Muscle of leg (tissue), 11 donors: ENCODE results near the gene ST8SIA6. TPM values are rescaled to one million over a fixed set of nuclear protein-coding genes. Genes with fewer than 3 reads are reported as not detected.

ENCODE experiments used
- DNase-seq: peaks from one replicate; pipeline ENCODE4 v3.0.0; 2013
- H3K27ac ChIP-seq: one replicate; pipeline ENCODE4 v1.5.1; 2013; ENCODE audit warnings: mild to moderate bottlenecking, low read length, control low read depth
- H3K27me3 ChIP-seq: one replicate; pipeline ENCODE4 v1.6.1; 2013; ENCODE audit warnings: low read length; ENCODE audit not compliant: control insufficient read depth, insufficient read depth
- H3K36me3 ChIP-seq: one replicate; pipeline ENCODE4 v1.6.1; 2013; ENCODE audit warnings: low read length; ENCODE audit not compliant: control insufficient read depth, insufficient read depth
- H3K4me1 ChIP-seq: one replicate; pipeline ENCODE4 v1.6.1; 2013; ENCODE audit warnings: low read length; ENCODE audit not compliant: control insufficient read depth, insufficient read depth
- H3K4me3 ChIP-seq: one replicate; pipeline ENCODE4 v1.5.1; 2013; ENCODE audit warnings: low read length, control low read depth
- H3K9me3 ChIP-seq: replicated peaks from 2 replicates; pipeline ENCODE4 v1.6.1; 2013; ENCODE audit warnings: low read depth, low read length; ENCODE audit not compliant: control insufficient read depth
- WGBS: methylation state at CpG from one replicate; pipeline ENCODE4 v1.1.5; 2013; ENCODE audit warnings: missing lambda C conversion rate; ENCODE audit not compliant: insufficient coverage; 5-methylcytosine and 5-hydroxymethylcytosine counted together
- polyA plus RNA-seq, 8 donors: library from polyadenylated mRNA; unstranded; fragments of 120-200 nt; gene quantifications; one replicate each; pipeline versions ENCODE4 v1.2.1 to v1.2.3, GENCODE V29; 2013; ENCODE audit warnings: inconsistent platforms in 1 of 8, low replicate concordance in 1 of 8; ENCODE audit not compliant: insufficient read length in 8 of 8, insufficient read depth in 1 of 8
- total RNA-seq: library from RNA; stranded (reverse); fragments of 120-200 nt; gene quantifications from one replicate; pipeline ENCODE4 v1.2.4, GENCODE V29; 2013

ST8SIA6 gene
- total and polyA plus RNA-seq, 9 donors: 1.0 to 2.2 (median 1.7) TPM

GRCh38 chr10:17394854-17395253, 59.5 kb downstream of the ST8SIA6 start:
- H3K9me3 ChIP-seq: no peaks in the 10 kb centered on the region
- DNase-seq: no peak
- H3K4me1 ChIP-seq: no peaks in the 10 kb centered on the region
- H3K36me3 ChIP-seq: no peaks in the 10 kb centered on the region
- WGBS: no CpG with 5 or more reads among the region's 6 CpGs
- no peak overlapping the region for H3K4me3 ChIP-seq
- H3K27me3 ChIP-seq: no peaks in the 10 kb centered on the region
- H3K27ac ChIP-seq: no peak overlapping the region

GRCh38 chr10:17387861-17388503, 66.4 kb downstream of the ST8SIA6 start:
- no peaks in the 10 kb centered on the region for H3K36me3 ChIP-seq
- no peak overlapping the region for H3K27ac ChIP-seq
- no peaks in the 10 kb centered on the region for H3K4me1 ChIP-seq
- WGBS: 33% methylated on average over 3 of the region's 6 CpGs
- H3K27me3 ChIP-seq: no peaks in the 10 kb centered on the region
- no peak overlapping the region for H3K4me3 ChIP-seq
- peak; percentile 41 for DNase-seq
- H3K9me3 ChIP-seq: no peaks in the 10 kb centered on the region

GRCh38 chr10:17386616-17387075, 67.7 kb downstream of the ST8SIA6 start:
- H3K27ac ChIP-seq: no peak overlapping the region
- no peaks in the 10 kb centered on the region for H3K9me3 ChIP-seq
- H3K36me3 ChIP-seq: no peaks in the 10 kb centered on the region
- no peak overlapping the region for H3K4me3 ChIP-seq
- peak; percentile 19 for DNase-seq
- WGBS: 85% methylated on average over 12 of the region's 15 CpGs
- H3K4me1 ChIP-seq: no peaks in the 10 kb centered on the region
- H3K27me3 ChIP-seq: no peaks in the 10 kb centered on the region

- Histone ChIP-seq H3K4me1 (no peaks in the 10 kb centered on the region), H3K4me3 (no peak overlapping the region), H3K9me3 (no peaks in the 10 kb centered on the region), H3K27me3 (no peaks in the 10 kb centered on the region), H3K27ac (no peak overlapping the region), H3K36me3 (no peaks in the 10 kb centered on the region)
- WGBS: 95% methylated on average over 16 of the region's 18 CpGs
- DNase-seq: no peak
These were observed 68.4 kb downstream of the ST8SIA6 start for GRCh38 chr10:17386021-17386420.

GRCh38 chr10:17385066-17385465, 69.3 kb downstream of the ST8SIA6 start:
- Histone ChIP-seq H3K36me3 (no peaks in the 10 kb centered on the region), H3K4me1 (no peaks in the 10 kb centered on the region), H3K27ac (no peak overlapping the region), H3K4me3 (no peak overlapping the region), H3K27me3 (no peaks in the 10 kb centered on the region), H3K9me3 (no peaks in the 10 kb centered on the region)
- 61% methylated on average over 4 of the region's 6 CpGs for WGBS
- DNase-seq: no peak

- 22% methylated on average over 4 of the region's 7 CpGs for WGBS
These were observed 70.4 kb downstream of the ST8SIA6 start for GRCh38 chr10:17383801-17384555.

GRCh38 chr10:17381502-17382142, 72.8 kb downstream of the ST8SIA6 start:
- Histone ChIP-seq H3K4me1 (no peaks in the 10 kb centered on the region), H3K4me3 (no peak overlapping the region), H3K36me3 (no peaks in the 10 kb centered on the region), H3K27me3 (no peaks in the 10 kb centered on the region), H3K27ac (no peak overlapping the region), H3K9me3 (no peaks in the 10 kb centered on the region)
- no CpG with 5 or more reads among the region's 4 CpGs for WGBS
- no peak for DNase-seq

More at GRCh38 chr10:17383801-17384555, 70.4 kb downstream of the ST8SIA6 start:
- peak; percentile 24 for DNase-seq
- Histone ChIP-seq H3K4me1 (no peaks in the 10 kb centered on the region), H3K27ac (no peak overlapping the region), H3K9me3 (no peaks in the 10 kb centered on the region), H3K36me3 (no peaks in the 10 kb centered on the region), H3K4me3 (no peak overlapping the region), H3K27me3 (no peaks in the 10 kb centered on the region)

GRCh38 chr10:17380888-17381287, 73.5 kb downstream of the ST8SIA6 start:
- H3K36me3 ChIP-seq: no peaks in the 10 kb centered on the region
- no peaks in the 10 kb centered on the region for H3K9me3 ChIP-seq
- WGBS: no CpG with 5 or more reads among the region's 5 CpGs
- no peak for DNase-seq
- H3K4me3 ChIP-seq: no peak overlapping the region
- H3K27me3 ChIP-seq: no peaks in the 10 kb centered on the region
- no peaks in the 10 kb centered on the region for H3K4me1 ChIP-seq
- no peak overlapping the region for H3K27ac ChIP-seq

GRCh38 chr10:17380016-17380415, 74.4 kb downstream of the ST8SIA6 start:
- no peak overlapping the region for H3K27ac ChIP-seq
- no CpG with 5 or more reads among the region's 1 CpG for WGBS
- no peak for DNase-seq
- no peaks in the 10 kb centered on the region for H3K9me3 ChIP-seq
- no peaks in the 10 kb centered on the region for H3K4me1 ChIP-seq
- H3K36me3 ChIP-seq: no peaks in the 10 kb centered on the region
- H3K4me3 ChIP-seq: no peak overlapping the region
- no peaks in the 10 kb centered on the region for H3K27me3 ChIP-seq

GRCh38 chr10:17379151-17379690, 75.2 kb downstream of the ST8SIA6 start:
- Histone ChIP-seq H3K27ac (no peak overlapping the region), H3K4me1 (no peaks in the 10 kb centered on the region), H3K36me3 (no peaks in the 10 kb centered on the region), H3K27me3 (no peaks in the 10 kb centered on the region), H3K4me3 (no peak overlapping the region), H3K9me3 (no peaks in the 10 kb centered on the region)
- WGBS: 36% methylated on average over 3 of the region's 6 CpGs
- DNase-seq: no peak
